CD14-positive monocyte (primary cell): ENCODE results near the gene FRS2. TPM values are rescaled to one million over a fixed set of nuclear protein-coding genes. Genes with fewer than 3 reads are reported as not detected.

Experiments
- DNase-seq, 3 donors: peaks; one replicate each; pipeline ENCODE4 v3.0.0-alpha.2; 2011 to 2022
- H2AFZ ChIP-seq: 2 replicates; pipeline ENCODE4 v1.6.0; 2012; ENCODE audit warnings: mild to moderate bottlenecking, low read depth, low read length, inconsistent platforms; ENCODE audit not compliant: insufficient read depth, poor library complexity, severe bottlenecking
- H3K27ac ChIP-seq, 2 donors: 1 replicate in 1 of 2; 2 replicates in 1 of 2; pipeline ENCODE4 v1.5.1; 2012 to 2013; ENCODE audit warnings: low read length in 2 of 2, control low read depth in 1 of 2, inconsistent platforms in 1 of 2, low read depth in 1 of 2, mild to moderate bottlenecking in 1 of 2
- H3K27me3 ChIP-seq, 2 donors: one replicate each; pipeline versions ENCODE4 v1.6.0 to v1.6.1; 2011 to 2013; ENCODE audit warnings: low read length in 2 of 2; ENCODE audit not compliant: control insufficient read depth in 2 of 2, insufficient read depth in 2 of 2
- H3K36me3 ChIP-seq, 2 donors: replicated peaks in 1 of 2; 1 replicate in 1 of 2; 2 replicates in 1 of 2; pipeline versions ENCODE4 v1.5.1 to v1.6.1; 2012 to 2013; ENCODE audit warnings: low read length in 2 of 2, control low read depth in 1 of 2, inconsistent platforms in 1 of 2, mild to moderate bottlenecking in 1 of 2; ENCODE audit not compliant: insufficient read depth in 2 of 2, control insufficient read depth in 1 of 2
- H3K4me1 ChIP-seq, 2 donors: 1 replicate in 1 of 2; 2 replicates in 1 of 2; pipeline versions ENCODE4 v1.5.1 to v1.6.1; 2012 to 2013; ENCODE audit warnings: low read length in 2 of 2, control low read depth in 1 of 2, inconsistent platforms in 1 of 2, mild to moderate bottlenecking in 1 of 2, moderate library complexity in 1 of 2; ENCODE audit not compliant: insufficient read depth in 2 of 2, control insufficient read depth in 1 of 2
- H3K4me2 ChIP-seq: replicated peaks from 2 replicates; pipeline ENCODE3; 2012; ENCODE audit warnings: low read length, moderate library complexity, mild to moderate bottlenecking; ENCODE audit not compliant: poor library complexity, severe bottlenecking; ENCODE audit errors: extremely low read depth
- H3K4me3 ChIP-seq, 3 experiments: fragments of 200-600 bp in 1 of 3; sonication (generic) in 1 of 3; replicated peaks in 1 of 3; 1 replicate in 2 of 3; 2 replicates in 1 of 3; pipeline ENCODE4 v1.5.1; 2011 to 2013; ENCODE audit warnings: low read length in 3 of 3, mild to moderate bottlenecking in 3 of 3, control low read depth in 2 of 3, low read depth in 2 of 3, inconsistent platforms in 1 of 3, moderate library complexity in 1 of 3
- H3K79me2 ChIP-seq: 2 replicates; pipeline ENCODE4 v1.6.0; 2012; ENCODE audit warnings: mild to moderate bottlenecking, control low read depth, inconsistent platforms, low read length, moderate library complexity; ENCODE audit not compliant: insufficient read depth
- H3K9ac ChIP-seq: 2 replicates; pipeline ENCODE4 v1.6.0; 2017; ENCODE audit warnings: low read length, mild to moderate bottlenecking; ENCODE audit not compliant: insufficient read depth, poor library complexity, severe bottlenecking
- H3K9me3 ChIP-seq, 2 donors: replicated peaks in 1 of 2; 1 replicate in 1 of 2; 2 replicates in 1 of 2; pipeline versions ENCODE4 v1.5.1 to v1.6.1; 2012 to 2013; ENCODE audit warnings: low read length in 2 of 2, control low read depth in 1 of 2; ENCODE audit not compliant: control insufficient read depth in 1 of 2, insufficient read depth in 1 of 2
- H4K20me1 ChIP-seq: 2 replicates; pipeline ENCODE4 v1.6.0; 2012; ENCODE audit warnings: mild to moderate bottlenecking, low read length, control low read depth, moderate library complexity; ENCODE audit not compliant: insufficient read depth
- H3K27ac Mint-ChIP-seq, 7 donors: one replicate each; pipeline ENCODE4 v1.8.0; 2020; ENCODE audit warnings: mild to moderate bottlenecking in 7 of 7, mixed read lengths in 7 of 7, moderate library complexity in 6 of 7, inconsistent platforms in 2 of 7
- H3K27me3 Mint-ChIP-seq, 3 donors: one replicate each; pipeline ENCODE4 v1.8.0; 2021 to 2022; ENCODE audit warnings: low read depth in 3 of 3, mild to moderate bottlenecking in 3 of 3, mixed read lengths in 3 of 3, moderate library complexity in 3 of 3, inconsistent platforms in 1 of 3
- H3K36me3 Mint-ChIP-seq, 2 donors: one replicate each; pipeline ENCODE4 v1.8.0; 2020; ENCODE audit warnings: mixed read lengths in 2 of 2, inconsistent platforms in 1 of 2, mild to moderate bottlenecking in 1 of 2
- H3K4me1 Mint-ChIP-seq: one replicate; pipeline ENCODE4 v1.8.0; 2020; ENCODE audit warnings: mild to moderate bottlenecking, mixed read lengths
- H3K4me3 Mint-ChIP-seq, 2 donors: one replicate each; pipeline ENCODE4 v1.8.0; 2020; ENCODE audit warnings: mild to moderate bottlenecking in 2 of 2, mixed read lengths in 2 of 2, moderate library complexity in 1 of 2
- H3K9me3 Mint-ChIP-seq, 7 donors: one replicate each; pipeline ENCODE4 v1.8.0; 2020 to 2022; ENCODE audit warnings: mixed read lengths in 7 of 7, mild to moderate bottlenecking in 6 of 7, moderate library complexity in 6 of 7, inconsistent platforms in 2 of 7
- WGBS: methylation state at CpG from one replicate; pipeline ENCODE4 v1.1.5; 2013; ENCODE audit warnings: missing lambda C conversion rate; ENCODE audit not compliant: insufficient coverage; 5-methylcytosine and 5-hydroxymethylcytosine counted together
- intact Hi-C, 2 donors: fragments of 100-400 bp; cut with micrococcal nuclease; formaldehyde crosslinking; loops; one replicate each; pipeline versions ENCODE4 v1.15.0 to v1.15.1; 2023
- polyA plus RNA-seq, 3 donors: library from polyadenylated mRNA; depleted of rRNA in 1 of 3; unstranded in 2 of 3; stranded (reverse) in 1 of 3; fragments of 300-500 nt in 2 of 3; fragments of >200 nt in 1 of 3; fragmentation: Illumina TruSeq in 2 of 3; gene quantifications; 1 replicate in 2 of 3; 2 replicates in 1 of 3; pipeline ENCODE4 v1.2.3, GENCODE V29; 2012 to 2021
- TF ChIP-seq, protein P1 (sequence below): fragments of 200-600 bp; IDR thresholded peaks from one replicate; pipeline ENCODE4 v1.8.0; 2022; ENCODE audit warnings: antibody characterized with exemption, mild to moderate bottlenecking

FRS2 gene
- polyA plus RNA-seq, 3 donors = 6.8 to 13.6 (median 13.0) TPM

DNA sequence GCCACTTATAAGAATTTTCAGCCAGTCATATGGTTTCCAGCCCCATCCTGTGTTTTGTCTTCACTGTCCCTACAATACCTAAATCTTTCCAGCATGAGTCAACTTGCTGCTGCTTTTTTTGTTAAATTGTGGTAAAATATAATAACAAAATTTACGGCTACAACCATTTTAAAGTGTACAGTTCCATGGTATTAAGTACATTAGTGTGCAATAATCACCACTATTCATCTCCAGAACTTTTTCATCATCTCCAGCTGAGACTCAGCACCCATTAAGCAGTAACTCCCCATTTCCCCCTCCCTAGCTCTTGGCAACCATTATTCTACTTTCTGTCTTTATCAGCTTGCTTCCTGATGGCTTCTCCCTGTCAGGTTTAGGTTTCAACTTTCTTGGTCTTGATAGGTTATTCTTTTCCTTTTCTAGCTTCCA is 39.1 kb downstream of the FRS2 start:
- Histone ChIP-seq H3K36me3 (no peaks in the 10 kb centered on the region), H3K9me3 (no peaks in the 10 kb centered on the region), H4K20me1 (peaks cover 90% of the 10 kb centered on the region), H3K4me2 (no peak overlapping the region), H3K4me1 (peaks cover 3 to 13% of the 10 kb centered on the region in 2 donors), H3K4me3 (no peak overlapping the region), H3K79me2 (peaks cover 79% of the 10 kb centered on the region), H3K27me3 (no peaks in the 10 kb centered on the region), H3K27ac (no peak overlapping the region), H3K9ac (no peak overlapping the region), H2AFZ (no peak overlapping the region)
- H3K27me3 Mint-ChIP-seq = no peaks in the 10 kb centered on the region
- H3K4me1 Mint-ChIP-seq = peaks cover 34% of the 10 kb centered on the region
- intact Hi-C loops = no loop called here
- no peaks in the 10 kb centered on the region for H3K9me3 Mint-ChIP-seq
- WGBS = no CpG with 5 or more reads among the region's 1 CpG
- H3K27ac Mint-ChIP-seq = peak overlapping the region in 1 of 7 donors; percentile 37
- TF ChIP-seq, protein P1, sequence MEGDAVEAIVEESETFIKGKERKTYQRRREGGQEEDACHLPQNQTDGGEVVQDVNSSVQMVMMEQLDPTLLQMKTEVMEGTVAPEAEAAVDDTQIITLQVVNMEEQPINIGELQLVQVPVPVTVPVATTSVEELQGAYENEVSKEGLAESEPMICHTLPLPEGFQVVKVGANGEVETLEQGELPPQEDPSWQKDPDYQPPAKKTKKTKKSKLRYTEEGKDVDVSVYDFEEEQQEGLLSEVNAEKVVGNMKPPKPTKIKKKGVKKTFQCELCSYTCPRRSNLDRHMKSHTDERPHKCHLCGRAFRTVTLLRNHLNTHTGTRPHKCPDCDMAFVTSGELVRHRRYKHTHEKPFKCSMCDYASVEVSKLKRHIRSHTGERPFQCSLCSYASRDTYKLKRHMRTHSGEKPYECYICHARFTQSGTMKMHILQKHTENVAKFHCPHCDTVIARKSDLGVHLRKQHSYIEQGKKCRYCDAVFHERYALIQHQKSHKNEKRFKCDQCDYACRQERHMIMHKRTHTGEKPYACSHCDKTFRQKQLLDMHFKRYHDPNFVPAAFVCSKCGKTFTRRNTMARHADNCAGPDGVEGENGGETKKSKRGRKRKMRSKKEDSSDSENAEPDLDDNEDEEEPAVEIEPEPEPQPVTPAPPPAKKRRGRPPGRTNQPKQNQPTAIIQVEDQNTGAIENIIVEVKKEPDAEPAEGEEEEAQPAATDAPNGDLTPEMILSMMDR = no peak
- DNase-seq = no peak
- H3K36me3 Mint-ChIP-seq = peaks cover 4 to 5% of the 10 kb centered on the region in 2 donors
- H3K4me3 Mint-ChIP-seq = no peak overlapping the region

DNA sequence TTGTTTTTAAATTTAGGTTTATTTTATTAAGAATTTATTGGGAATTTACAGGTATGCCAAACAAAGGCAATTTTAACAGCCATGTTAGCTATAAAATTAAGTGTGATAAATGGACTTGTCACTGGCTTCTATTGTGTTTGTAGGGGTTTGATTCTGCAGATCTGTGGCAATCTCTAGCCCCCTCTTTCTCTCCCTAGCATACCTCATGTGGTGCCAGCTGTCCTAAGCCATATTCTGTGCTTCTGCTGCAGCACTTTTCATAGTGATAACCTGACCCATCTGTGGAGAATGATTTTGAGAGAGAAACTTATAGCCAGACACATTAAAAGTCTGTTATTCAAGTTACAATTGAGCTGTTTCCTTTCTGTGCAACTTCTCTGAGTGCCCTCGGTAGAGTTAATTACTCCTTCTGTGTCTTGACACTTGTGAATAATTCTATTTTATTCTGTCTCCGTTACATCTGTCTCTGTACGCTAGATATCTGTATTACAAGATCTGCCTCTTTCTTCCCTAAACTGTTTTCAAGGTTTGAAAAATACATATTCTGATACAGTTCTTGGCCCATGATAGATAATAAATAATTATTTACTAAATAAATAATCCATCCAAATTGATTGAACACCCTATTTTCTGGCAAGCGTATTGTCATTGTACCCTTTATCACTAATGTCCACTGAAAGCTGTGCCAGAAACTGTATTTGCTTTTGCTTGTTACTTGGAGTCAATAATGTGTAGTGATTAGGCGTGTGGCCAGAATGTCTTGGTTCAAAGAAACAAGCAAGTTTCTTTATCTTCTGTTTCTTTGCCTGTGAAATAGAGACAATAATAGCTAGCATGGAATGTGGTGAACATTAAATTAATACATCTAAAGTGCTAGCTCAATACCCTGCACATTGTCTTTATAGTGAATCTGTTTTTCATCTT is 40.0 kb downstream of the FRS2 start:
- H3K36me3 Mint-ChIP-seq = peaks cover 4 to 5% of the 10 kb centered on the region in 2 donors
- peaks cover 92% of the 10 kb centered on the region for H4K20me1 ChIP-seq
- no peak overlapping the region for H3K4me3 ChIP-seq
- intact Hi-C loops = no loop called here
- no peak for DNase-seq
- H2AFZ ChIP-seq = no peak overlapping the region
- H3K27me3 Mint-ChIP-seq = no peaks in the 10 kb centered on the region
- WGBS = no CpG with 5 or more reads among the region's 5 CpGs
- TF ChIP-seq, protein P1 = no peak
- no peak overlapping the region for H3K27ac ChIP-seq
- no peaks in the 10 kb centered on the region for H3K9me3 ChIP-seq
- H3K79me2 ChIP-seq = peaks cover 74% of the 10 kb centered on the region
- H3K4me1 ChIP-seq = peaks cover 0 to 7% of the 10 kb centered on the region in 2 donors
- H3K4me2 ChIP-seq = no peak overlapping the region
- peaks cover 27% of the 10 kb centered on the region for H3K4me1 Mint-ChIP-seq
- H3K9me3 Mint-ChIP-seq = no peaks in the 10 kb centered on the region
- no peaks in the 10 kb centered on the region for H3K36me3 ChIP-seq
- peak overlapping the region in 1 of 7 donors; percentile 80 for H3K27ac Mint-ChIP-seq
- H3K27me3 ChIP-seq = no peaks in the 10 kb centered on the region
- H3K9ac ChIP-seq = no peak overlapping the region
- H3K4me3 Mint-ChIP-seq = no peak overlapping the region
